Activated CD4-positive, alpha-beta T cell treated with anti-CD3 and anti-CD28 coated beads, Interleukin-2, amount 10 ng/mL, durations not matched to agents 24 days and 14 days (primary cell): ENCODE measurements around the gene SLC34A3. TPM values are rescaled to one million over a fixed set of nuclear protein-coding genes. Genes with fewer than 3 reads are reported as not detected.

Experiments
- DNase-seq: peaks from one replicate; pipeline ENCODE4 v3.0.0; 2022
- H3K27ac Mint-ChIP-seq: one replicate; pipeline ENCODE4 v1.8.0; 2022; ENCODE audit warnings: mild to moderate bottlenecking, mixed read lengths
- H3K27me3 Mint-ChIP-seq: one replicate; pipeline ENCODE4 v1.8.0; 2022; ENCODE audit warnings: mixed read lengths
- H3K36me3 Mint-ChIP-seq: one replicate; pipeline ENCODE4 v1.8.0; 2022; ENCODE audit warnings: low read depth, mild to moderate bottlenecking, mixed read lengths
- H3K4me1 Mint-ChIP-seq: one replicate; pipeline ENCODE4 v1.8.0; 2021; ENCODE audit warnings: mixed read lengths
- H3K4me3 Mint-ChIP-seq: one replicate; pipeline ENCODE4 v1.8.0; 2022; ENCODE audit warnings: mild to moderate bottlenecking, moderate library complexity, mixed read lengths
- H3K9me3 Mint-ChIP-seq: one replicate; pipeline ENCODE4 v1.8.0; 2021; ENCODE audit warnings: mixed read lengths
- intact Hi-C: fragments of 100-400 bp; cut with micrococcal nuclease; formaldehyde crosslinking; loops from one replicate; pipeline ENCODE4 v1.15.1; 2023
- total RNA-seq: library from RNA; stranded (reverse); gene quantifications from 2 replicates; pipeline ENCODE4 v1.2.3, GENCODE V29; 2022

The SLC34A3 gene
- total RNA-seq, 1 donor from 2014 or later: not detected

GRCh38 chr9:137276473-137277328 lies 46.0 kb downstream of the SLC34A3 start:
- H3K9me3 Mint-ChIP-seq: no peaks in the 10 kb centered on the region
- no peak for DNase-seq
- intact Hi-C loops: no loop called here
- H3K4me3 Mint-ChIP-seq: peak overlapping the region; percentile 90
- peaks cover 9% of the 10 kb centered on the region for H3K36me3 Mint-ChIP-seq
- peak overlapping the region; percentile 91 for H3K27ac Mint-ChIP-seq
- H3K4me1 Mint-ChIP-seq: peaks cover 8% of the 10 kb centered on the region
- no peaks in the 10 kb centered on the region for H3K27me3 Mint-ChIP-seq

GRCh38 chr9:137277329-137278041 lies 46.8 kb downstream of the SLC34A3 start, which contains the start of gene TOR4A:
TOR4A (plus strand) TSS chr9:137277726; CDS start chr9:137278690, 964 bp downstream.
- intact Hi-C loops: no loop called here
- DNase-seq: peak; percentile 86
- Mint-ChIP-seq H3K27ac (peak within 1 kb of the TSS; percentile 91), H3K4me1 (peaks cover 8% of the 10 kb centered on the region), H3K36me3 (peaks cover 13% of the 10 kb centered on the region), H3K27me3 (no peaks in the 10 kb centered on the region), H3K4me3 (peak within 1 kb of the TSS; percentile 90), H3K9me3 (no peaks in the 10 kb centered on the region)

GRCh38 chr9:137278061-137278701 lies 47.5 kb downstream of the SLC34A3 start:
- H3K27ac Mint-ChIP-seq: peak overlapping the region; percentile 81
- peak overlapping the region; percentile 90 for H3K4me3 Mint-ChIP-seq
- intact Hi-C loops: no loop called here
- H3K4me1 Mint-ChIP-seq: peaks cover 9% of the 10 kb centered on the region
- H3K36me3 Mint-ChIP-seq: peaks cover 14% of the 10 kb centered on the region
- H3K27me3 Mint-ChIP-seq: no peaks in the 10 kb centered on the region
- DNase-seq: peak; percentile 71
- H3K9me3 Mint-ChIP-seq: no peaks in the 10 kb centered on the region

GRCh38 chr9:137278721-137279711 lies 48.3 kb downstream of the SLC34A3 start:
- no peaks in the 10 kb centered on the region for H3K27me3 Mint-ChIP-seq
- no peak overlapping the region for H3K4me3 Mint-ChIP-seq
- no peak for DNase-seq
- no peaks in the 10 kb centered on the region for H3K9me3 Mint-ChIP-seq
- peaks cover 10% of the 10 kb centered on the region for H3K36me3 Mint-ChIP-seq
- intact Hi-C loops: no loop called here
- H3K27ac Mint-ChIP-seq: no peak overlapping the region
- H3K4me1 Mint-ChIP-seq: peaks cover 9% of the 10 kb centered on the region

- H3K27me3 Mint-ChIP-seq: no peaks in the 10 kb centered on the region
- H3K27ac Mint-ChIP-seq: no peak overlapping the region
- H3K36me3 Mint-ChIP-seq: peaks cover 9% of the 10 kb centered on the region
- no peak for DNase-seq
- no peaks in the 10 kb centered on the region for H3K9me3 Mint-ChIP-seq
- H3K4me3 Mint-ChIP-seq: peak overlapping the region; percentile 12
- H3K4me1 Mint-ChIP-seq: peaks cover 9% of the 10 kb centered on the region
- intact Hi-C loops: no loop called here
These were observed 49.2 kb downstream of the SLC34A3 start for GRCh38 chr9:137279741-137280473.

GRCh38 chr9:137280474-137281344 lies 50.0 kb downstream of the SLC34A3 start:
- DNase-seq: no peak
- Mint-ChIP-seq H3K27ac (no peak overlapping the region), H3K9me3 (no peaks in the 10 kb centered on the region), H3K36me3 (peaks cover 9% of the 10 kb centered on the region), H3K4me3 (no peak overlapping the region), H3K4me1 (peaks cover 6% of the 10 kb centered on the region), H3K27me3 (no peaks in the 10 kb centered on the region)
- intact Hi-C loops: no loop called here

GRCh38 chr9:137281345-137282116 lies 50.8 kb downstream of the SLC34A3 start:
- Mint-ChIP-seq H3K27me3 (no peaks in the 10 kb centered on the region), H3K36me3 (peaks cover 9% of the 10 kb centered on the region), H3K4me1 (peaks cover 4% of the 10 kb centered on the region), H3K9me3 (no peaks in the 10 kb centered on the region), H3K4me3 (no peak overlapping the region), H3K27ac (no peak overlapping the region)
- DNase-seq: no peak
- intact Hi-C loops: no loop called here

Other genes with a start within 250 kb of the SLC34A3 start
- not detected in 2 replicates for gene LCNL1, start 247.9 kb upstream of the SLC34A3 start, total RNA-seq
- gene PAXX, start 238.5 kb upstream of the SLC34A3 start, total RNA-seq: 87.8 and 90.2 TPM in 2 replicates
- gene CLIC3, start 234.3 kb upstream of the SLC34A3 start, total RNA-seq: not detected in 2 replicates
- 25.0 and 25.9 TPM in 2 replicates for gene ABCA2, start 202.7 kb upstream of the SLC34A3 start, total RNA-seq
- gene FUT7, start 198.8 kb upstream of the SLC34A3 start, total RNA-seq: 0.09 TPM in 1 of 2 replicates, not detected in the other
- gene NPDC1, start 184.7 kb upstream of the SLC34A3 start, total RNA-seq: 58.1 and 59.4 TPM in 2 replicates
- 0.21 TPM in 1 of 2 replicates, not detected in the other for gene ENTPD2, start 176.8 kb upstream of the SLC34A3 start, total RNA-seq
- 22.8 and 23.8 TPM in 2 replicates for gene SAPCD2, start 160.3 kb upstream of the SLC34A3 start, total RNA-seq
- 17.1 and 19.1 TPM in 2 replicates for gene UAP1L1, start 153.4 kb upstream of the SLC34A3 start, total RNA-seq
- 49.7 and 50.1 TPM in 2 replicates for gene MAN1B1, start 143.9 kb upstream of the SLC34A3 start, total RNA-seq
- gene DPP7, start 116.2 kb upstream of the SLC34A3 start, total RNA-seq: 365 and 375 TPM in 2 replicates
- 0.07 TPM in 1 of 2 replicates, not detected in the other for gene GRIN1, start 91.7 kb upstream of the SLC34A3 start, total RNA-seq
- gene LRRC26, start 60.9 kb upstream of the SLC34A3 start, total RNA-seq: not detected in 2 replicates
- not detected in 2 replicates for gene TMEM210, start 58.8 kb upstream of the SLC34A3 start, total RNA-seq
- gene ANAPC2, start 42.3 kb upstream of the SLC34A3 start, total RNA-seq: 57.4 and 58.7 TPM in 2 replicates
- 95.1 and 95.8 TPM in 2 replicates for gene SSNA1, start 42.2 kb upstream of the SLC34A3 start, total RNA-seq
- 15.1 and 16.3 TPM in 2 replicates for gene TPRN, start 30.2 kb upstream of the SLC34A3 start, total RNA-seq
- gene TMEM203, start 25.3 kb upstream of the SLC34A3 start, total RNA-seq: 38.8 and 39.3 TPM in 2 replicates
- 45.1 and 45.6 TPM in 2 replicates for gene NDOR1, start 25.2 kb upstream of the SLC34A3 start, total RNA-seq
- gene RNF208, start 8.7 kb upstream of the SLC34A3 start, total RNA-seq: 12.8 and 15.2 TPM in 2 replicates
- gene CYSRT1, start 5.7 kb upstream of the SLC34A3 start, total RNA-seq: 0.54 and 0.68 TPM in 2 replicates
- gene RNF224, start 3.4 kb upstream of the SLC34A3 start, total RNA-seq: not detected in 2 replicates
- 292 and 299 TPM in 2 replicates for gene TUBB4B, start 10.4 kb downstream of the SLC34A3 start, total RNA-seq
- gene STPG3, start 20.4 kb downstream of the SLC34A3 start, total RNA-seq: 0.54 and 0.99 TPM in 2 replicates
- gene NELFB, start 24.4 kb downstream of the SLC34A3 start, total RNA-seq: 72.4 and 75.3 TPM in 2 replicates
- 10.3 and 11.4 TPM in 2 replicates for gene TOR4A, start 46.8 kb downstream of the SLC34A3 start, total RNA-seq
- gene NRARP, start 71.4 kb downstream of the SLC34A3 start, total RNA-seq: 12.9 and 13.4 TPM in 2 replicates
- gene EXD3, start 192.3 kb downstream of the SLC34A3 start, total RNA-seq: 4.4 and 5.2 TPM in 2 replicates
- gene NOXA1, start 192.5 kb downstream of the SLC34A3 start, total RNA-seq: 0.30 and 0.36 TPM in 2 replicates
- not detected in 2 replicates for gene ENTPD8, start 210.5 kb downstream of the SLC34A3 start, total RNA-seq
- 68.6 and 69.6 TPM in 2 replicates for gene NSMF, start 228.4 kb downstream of the SLC34A3 start, total RNA-seq